ENCODE measurements around the gene VAV1. TPM values are rescaled to one million over a fixed set of nuclear protein-coding genes. Genes with fewer than 3 reads are reported as not detected.

Gene VAV1
- total RNA-seq, 1 experiment from 2014 or later = 3.0 TPM

GRCh38 chr19:6832412-6832811, 59.9 kb downstream of the VAV1 start:
- no peaks in the 10 kb centered on the region for H3K27me3 ChIP-seq (ENCODE audit: low read length)
- H3K9me3 ChIP-seq (ENCODE audit: low read length) = no peaks in the 10 kb centered on the region
- H3K4me3 ChIP-seq (ENCODE audit: low read length) = no peak overlapping the region
- no peaks in the 10 kb centered on the region for H4K20me1 ChIP-seq (ENCODE audit: low read length)
- no peaks in the 10 kb centered on the region for H3K9me2 ChIP-seq (replicated peaks; ENCODE audit: low read length)
- peaks cover 11% of the 10 kb centered on the region for H3K4me1 ChIP-seq (ENCODE audit: insufficient read depth, low read length)
- H3K27ac ChIP-seq (ENCODE audit: low read length) = no peak overlapping the region
- intact Hi-C loops (cut with micrococcal nuclease) = no loop called here
- no peak overlapping the region for H3K4me2 ChIP-seq (ENCODE audit: low read length)
- no peaks in the 10 kb centered on the region for H3F3A ChIP-seq (ENCODE audit: low read length, unreplicated experiment)
- H2AFZ ChIP-seq (ENCODE audit: low read length) = no peak overlapping the region
- H3K79me2 ChIP-seq (ENCODE audit: low read length) = no peaks in the 10 kb centered on the region
- DNase-seq = no peak
- H3K36me3 ChIP-seq (ENCODE audit: low read depth, low read length) = no peaks in the 10 kb centered on the region
- ChIA-PET POLR2A (ENCODE audit: unreplicated experiment) (no interaction called here), CTCF (no interaction called here)
- BruUV-seq (replicated peaks) = no TSS peak
- no peak for TF ChIP-seq CTCF (conservative IDR thresholded peaks at IDR 0.05; ENCODE audit: low read depth, low read length)
- no peak for TF ChIP-seq EZH2 (IDR thresholded peaks at IDR 0.05; ENCODE audit: low read length, unreplicated experiment)
- TF ChIP-seq EZH2phosphoT487 (IDR thresholded peaks at IDR 0.05; ENCODE audit: borderline replicate concordance, low read length) = no peak
- H3K9ac ChIP-seq (ENCODE audit: low read length) = no peak overlapping the region
- no peak for ATAC-seq

GRCh38 chr19:6833166-6833790, 60.8 kb downstream of the VAV1 start:
- ATAC-seq = no peak
- no peak overlapping the region for H2AFZ ChIP-seq (ENCODE audit: low read length)
- POLR2A ChIA-PET (ENCODE audit: unreplicated experiment) = no interaction called here
- CTCF ChIA-PET = no interaction called here
- no peaks in the 10 kb centered on the region for H3K27me3 ChIP-seq (ENCODE audit: low read length)
- no peaks in the 10 kb centered on the region for H3K79me2 ChIP-seq (ENCODE audit: low read length)
- H3K9me3 ChIP-seq (ENCODE audit: low read length) = no peaks in the 10 kb centered on the region
- no peaks in the 10 kb centered on the region for H3F3A ChIP-seq (ENCODE audit: low read length, unreplicated experiment)
- no peak overlapping the region for H3K4me3 ChIP-seq (ENCODE audit: low read length)
- no peak overlapping the region for H3K9ac ChIP-seq (ENCODE audit: low read length)
- H3K9me2 ChIP-seq (replicated peaks; ENCODE audit: low read length) = no peaks in the 10 kb centered on the region
- H4K20me1 ChIP-seq (ENCODE audit: low read length) = no peaks in the 10 kb centered on the region
- H3K27ac ChIP-seq (ENCODE audit: low read length) = no peak overlapping the region
- BruUV-seq (replicated peaks) = no TSS peak
- no peak for DNase-seq
- peaks cover 4% of the 10 kb centered on the region for H3K4me1 ChIP-seq (ENCODE audit: insufficient read depth, low read length)
- intact Hi-C loops (cut with micrococcal nuclease) = no loop called here
- no peak for TF ChIP-seq EZH2phosphoT487 (IDR thresholded peaks at IDR 0.05; ENCODE audit: borderline replicate concordance, low read length)
- no peak for TF ChIP-seq CTCF (conservative IDR thresholded peaks at IDR 0.05; ENCODE audit: low read depth, low read length)
- no peak for TF ChIP-seq EZH2 (IDR thresholded peaks at IDR 0.05; ENCODE audit: low read length, unreplicated experiment)
- no peak overlapping the region for H3K4me2 ChIP-seq (ENCODE audit: low read length)
- no peaks in the 10 kb centered on the region for H3K36me3 ChIP-seq (ENCODE audit: low read depth, low read length)

- no peak overlapping the region for H3K4me2 ChIP-seq (ENCODE audit: low read length)
- H3F3A ChIP-seq (ENCODE audit: low read length, unreplicated experiment) = no peaks in the 10 kb centered on the region
- no peaks in the 10 kb centered on the region for H3K9me2 ChIP-seq (replicated peaks; ENCODE audit: low read length)
- H3K27ac ChIP-seq (ENCODE audit: low read length) = no peak overlapping the region
- ChIA-PET POLR2A (ENCODE audit: unreplicated experiment) (no interaction called here), CTCF (no interaction called here)
- DNase-seq (no peak), ATAC-seq (no peak)
- no peak overlapping the region for H2AFZ ChIP-seq (ENCODE audit: low read length)
- no peak for TF ChIP-seq CTCF (conservative IDR thresholded peaks at IDR 0.05; ENCODE audit: low read depth, low read length)
- TF ChIP-seq EZH2 (IDR thresholded peaks at IDR 0.05; ENCODE audit: low read length, unreplicated experiment) = no peak
- TF ChIP-seq EZH2phosphoT487 (IDR thresholded peaks at IDR 0.05; ENCODE audit: borderline replicate concordance, low read length) = no peak
- H3K27me3 ChIP-seq (ENCODE audit: low read length) = no peaks in the 10 kb centered on the region
- intact Hi-C loops (cut with micrococcal nuclease) = no loop called here
- H3K4me1 ChIP-seq (ENCODE audit: insufficient read depth, low read length) = no peaks in the 10 kb centered on the region
- no peak overlapping the region for H3K9ac ChIP-seq (ENCODE audit: low read length)
- H3K36me3 ChIP-seq (ENCODE audit: low read depth, low read length) = no peaks in the 10 kb centered on the region
- H3K79me2 ChIP-seq (ENCODE audit: low read length) = no peaks in the 10 kb centered on the region
- no TSS peak for BruUV-seq (replicated peaks)
- no peaks in the 10 kb centered on the region for H3K9me3 ChIP-seq (ENCODE audit: low read length)
- H4K20me1 ChIP-seq (ENCODE audit: low read length) = no peaks in the 10 kb centered on the region
- H3K4me3 ChIP-seq (ENCODE audit: low read length) = no peak overlapping the region
Measured at GRCh38 chr19:6834433-6834832, 61.9 kb downstream of the VAV1 start.
